Measurements from ENCODE around the gene ADIPOR2.
A peak's percentile ranks its signal among the peaks of the same experiment; 100 is the strongest.

ADIPOR2 gene

DNA sequence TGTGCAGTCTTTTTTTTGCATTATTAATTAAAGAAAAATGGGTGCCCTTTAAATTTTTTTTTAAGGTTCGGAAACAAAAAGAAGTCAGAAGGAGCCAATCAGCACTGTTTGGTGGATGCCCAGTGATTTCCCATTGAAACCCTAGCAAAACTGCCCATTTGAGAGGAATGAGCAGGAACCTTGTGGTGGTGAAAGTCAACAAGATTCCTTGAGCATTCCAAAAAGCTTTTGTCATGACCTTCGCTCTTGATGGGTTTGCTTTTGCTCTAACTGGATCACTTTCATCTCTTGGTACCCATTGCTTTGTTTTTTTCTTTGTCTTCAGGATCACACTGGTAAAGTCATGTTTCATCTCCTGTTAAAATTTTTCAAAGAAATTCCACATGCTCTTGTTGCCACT, 54.1 kb downstream of the ADIPOR2 start:
- DNase-seq (ENCODE audit: low read depth), result peak; percentile 7
- TF ChIP-seq, protein P1, sequence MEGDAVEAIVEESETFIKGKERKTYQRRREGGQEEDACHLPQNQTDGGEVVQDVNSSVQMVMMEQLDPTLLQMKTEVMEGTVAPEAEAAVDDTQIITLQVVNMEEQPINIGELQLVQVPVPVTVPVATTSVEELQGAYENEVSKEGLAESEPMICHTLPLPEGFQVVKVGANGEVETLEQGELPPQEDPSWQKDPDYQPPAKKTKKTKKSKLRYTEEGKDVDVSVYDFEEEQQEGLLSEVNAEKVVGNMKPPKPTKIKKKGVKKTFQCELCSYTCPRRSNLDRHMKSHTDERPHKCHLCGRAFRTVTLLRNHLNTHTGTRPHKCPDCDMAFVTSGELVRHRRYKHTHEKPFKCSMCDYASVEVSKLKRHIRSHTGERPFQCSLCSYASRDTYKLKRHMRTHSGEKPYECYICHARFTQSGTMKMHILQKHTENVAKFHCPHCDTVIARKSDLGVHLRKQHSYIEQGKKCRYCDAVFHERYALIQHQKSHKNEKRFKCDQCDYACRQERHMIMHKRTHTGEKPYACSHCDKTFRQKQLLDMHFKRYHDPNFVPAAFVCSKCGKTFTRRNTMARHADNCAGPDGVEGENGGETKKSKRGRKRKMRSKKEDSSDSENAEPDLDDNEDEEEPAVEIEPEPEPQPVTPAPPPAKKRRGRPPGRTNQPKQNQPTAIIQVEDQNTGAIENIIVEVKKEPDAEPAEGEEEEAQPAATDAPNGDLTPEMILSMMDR (conservative IDR thresholded peaks at IDR 0.05; ENCODE audit: low read length), result no peak
- no peak overlapping the region for H3K4me3 ChIP-seq (ENCODE audit: low read length)

DNA sequence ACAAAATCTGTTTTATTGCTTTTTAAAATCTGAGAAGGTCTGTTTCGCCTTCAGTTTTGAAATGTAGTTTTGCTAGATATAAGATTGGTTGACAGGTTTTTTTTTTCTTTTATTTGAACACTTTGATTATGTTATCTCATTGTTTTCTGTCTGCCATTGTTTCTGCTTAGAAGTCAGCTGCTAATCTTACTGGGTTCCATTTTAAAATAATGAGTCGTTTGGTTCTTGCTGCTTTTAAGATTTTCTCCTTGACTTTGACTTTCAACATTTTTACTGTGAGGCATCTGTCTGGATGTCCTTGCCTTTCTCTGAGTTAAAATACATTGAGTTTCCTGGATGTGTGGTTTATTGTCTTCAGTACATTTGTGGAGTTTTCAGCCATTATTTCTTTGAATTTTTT, 56.7 kb downstream of the ADIPOR2 start:
- DNase-seq (ENCODE audit: low read depth), result no peak
- H3K4me3 ChIP-seq (ENCODE audit: low read length), result no peak overlapping the region
- TF ChIP-seq, protein P1 (conservative IDR thresholded peaks at IDR 0.05; ENCODE audit: low read length), result no peak

DNA sequence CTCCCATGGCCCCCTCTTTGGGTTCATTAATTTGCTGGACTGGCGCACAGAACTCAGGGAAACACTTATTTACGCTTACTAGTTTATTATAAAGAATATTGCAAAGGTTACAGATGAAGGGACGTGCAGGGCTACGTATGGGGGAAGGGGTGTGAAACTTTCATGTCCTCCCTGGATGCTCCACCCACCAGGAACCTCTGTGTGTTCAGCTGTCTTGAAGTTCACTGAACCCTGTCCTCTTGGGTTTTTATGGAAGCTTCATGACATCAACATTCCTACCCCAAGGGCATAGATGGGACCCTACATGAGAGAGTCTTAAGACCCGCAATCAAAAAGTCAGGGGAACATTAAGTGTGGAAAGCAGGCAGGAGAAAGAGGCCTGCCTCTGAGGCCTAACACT, 58.1 kb downstream of the ADIPOR2 start:
- no peak overlapping the region for H3K4me3 ChIP-seq (ENCODE audit: low read length)
- TF ChIP-seq, protein P1 (conservative IDR thresholded peaks at IDR 0.05; ENCODE audit: low read length), result no peak
- DNase-seq (ENCODE audit: low read depth), result no peak

DNA sequence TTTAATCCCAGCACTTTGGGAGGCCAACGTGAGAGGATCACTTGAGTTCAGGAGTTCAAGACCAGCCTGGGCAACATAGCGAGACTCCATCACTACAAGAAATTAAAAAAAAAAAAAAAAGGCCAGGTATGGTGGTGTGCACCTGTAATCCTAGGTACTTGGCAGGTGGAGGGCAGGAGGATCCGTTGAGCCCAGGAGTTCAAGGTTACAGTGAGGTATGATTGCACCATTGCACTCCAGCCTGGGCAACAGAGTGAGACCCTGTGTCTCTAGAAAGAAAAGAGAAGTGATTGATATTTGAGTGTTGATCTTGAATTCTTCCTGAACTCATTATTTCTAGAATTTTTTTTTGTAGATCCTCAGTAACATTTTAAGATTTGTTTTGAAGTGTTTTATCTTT, 59.4 kb downstream of the ADIPOR2 start:
- H3K4me3 ChIP-seq (ENCODE audit: low read length), result no peak overlapping the region
- TF ChIP-seq, protein P1 (conservative IDR thresholded peaks at IDR 0.05; ENCODE audit: low read length), result no peak
- DNase-seq (ENCODE audit: low read depth), result no peak

DNA sequence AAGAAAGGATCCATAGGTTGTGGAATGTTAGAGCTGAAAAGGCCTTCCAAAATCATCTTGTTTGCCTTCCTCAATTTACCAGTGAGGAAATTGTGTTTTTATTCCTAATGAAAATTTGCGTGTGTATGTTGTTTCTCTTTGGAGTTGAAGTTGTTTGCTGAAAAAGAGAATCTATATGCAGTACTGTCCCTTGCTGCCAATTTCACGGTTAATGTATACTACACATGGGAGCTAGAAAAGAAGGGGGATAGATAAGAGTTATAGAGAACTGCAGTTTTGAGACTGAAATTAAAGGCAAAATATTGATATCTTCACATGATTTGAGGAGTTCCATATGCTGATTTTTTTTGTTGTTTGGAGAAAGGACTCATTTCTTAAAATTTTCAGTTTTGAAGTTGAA, 67.5 kb downstream of the ADIPOR2 start:
- DNase-seq (ENCODE audit: low read depth), result no peak
- TF ChIP-seq, protein P1 (conservative IDR thresholded peaks at IDR 0.05; ENCODE audit: low read length), result no peak
- H3K4me3 ChIP-seq (ENCODE audit: low read length), result no peak overlapping the region

DNA sequence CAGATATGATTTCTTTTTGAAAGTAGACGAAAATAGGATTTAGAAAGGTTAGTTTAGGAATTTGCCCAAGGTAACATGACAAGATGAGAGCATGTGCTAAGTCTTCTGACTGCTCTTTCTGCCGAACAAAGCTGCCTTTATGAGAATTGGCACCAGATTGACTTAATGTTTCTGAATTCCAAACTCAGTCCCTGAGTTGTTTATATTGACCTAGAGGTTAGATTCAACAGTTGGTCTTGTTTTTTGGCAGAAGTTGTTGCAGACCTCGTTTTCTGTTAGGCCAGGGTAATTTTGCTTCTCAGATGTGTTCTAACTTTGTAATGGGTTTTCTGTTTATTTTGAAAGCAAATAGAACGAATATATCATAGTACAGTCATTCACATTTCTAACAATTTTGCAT, 68.0 kb downstream of the ADIPOR2 start:
- no peak overlapping the region for H3K4me3 ChIP-seq (ENCODE audit: low read length)
- TF ChIP-seq, protein P1 (conservative IDR thresholded peaks at IDR 0.05; ENCODE audit: low read length), result no peak
- DNase-seq (ENCODE audit: low read depth), result no peak

DNA sequence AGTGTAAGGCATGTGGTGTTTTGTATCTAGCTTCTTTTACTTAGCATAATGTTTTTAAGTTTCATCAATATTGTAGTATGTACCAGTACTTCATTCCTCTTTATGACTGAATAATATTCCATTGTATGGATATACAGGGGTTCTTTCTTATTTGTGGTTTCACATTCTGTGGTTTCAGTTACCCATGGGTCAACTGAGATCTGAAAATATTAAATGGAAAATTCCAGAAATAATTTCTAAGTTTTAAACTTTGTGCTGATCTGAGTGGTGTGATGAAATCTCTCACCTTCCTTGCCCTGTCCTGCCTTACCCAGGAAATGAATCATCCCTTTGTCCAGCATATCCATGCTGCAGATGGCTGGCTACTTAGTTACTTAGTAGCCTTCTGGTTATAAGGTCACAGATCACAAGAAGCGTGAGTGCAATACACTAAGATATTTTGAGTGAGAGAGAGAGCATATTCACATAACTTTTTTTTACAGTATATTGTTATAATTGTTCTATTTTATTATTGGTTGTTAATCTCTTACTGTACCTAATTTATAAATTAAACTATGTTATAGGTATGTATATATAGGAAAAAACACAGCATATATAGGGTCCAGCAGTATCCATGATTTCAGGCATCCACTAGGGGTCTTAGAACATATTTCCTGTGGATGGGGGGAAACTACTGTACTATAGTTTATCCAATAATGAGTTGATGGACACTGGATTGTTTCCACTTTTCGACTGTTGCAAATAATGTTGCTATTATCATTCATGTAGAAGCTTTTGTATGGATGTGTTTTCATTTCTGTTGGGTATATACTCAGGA, 69.9 kb downstream of the ADIPOR2 start:
- H3K4me3 ChIP-seq (ENCODE audit: low read length), result no peak overlapping the region
- TF ChIP-seq, protein P1 (conservative IDR thresholded peaks at IDR 0.05; ENCODE audit: low read length), result no peak
- DNase-seq (ENCODE audit: low read depth), result peak; percentile 53
